ENCODE measurements around the gene XYLT1. TPM values are rescaled to one million over a fixed set of nuclear protein-coding genes. Genes with fewer than 3 reads are reported as not detected.

Gene XYLT1
- total and polyA plus RNA-seq, 2 of the 13 experiments (the other 11 are each of a cell fraction or from before 2014, with no cell fraction given) = not detected

- TF ChIP-seq ZNF407 (CRISPR knock-in tag; IDR thresholded peaks at IDR 0.05; ENCODE audit: not compliant biosample characterization) = no peak
- TF ChIP-seq FOXP4 (CRISPR knock-in tag; IDR thresholded peaks at IDR 0.05) = no peak
- no peak for TF ChIP-seq DDIT3 (CRISPR knock-in tag; IDR thresholded peaks at IDR 0.05)
Measured at GRCh38 chr16:17078931-17079631, 391.7 kb downstream of the XYLT1 start (continued).

All from HepG2 (cell line).